GM21723 (cell line): Measurements from ENCODE around the gene DGKZ.
"Not testable (repeated sequence)": the region's sequence is repeated elsewhere in the genome, so short reads cannot be mapped to it uniquely, and the experiment has no call there.

ENCODE experiments used
- ATAC-seq: cut with Tn5 transposase; IDR thresholded peaks from one replicate; pipeline ENCODE4 v1.9.1; 2021; ENCODE audit warnings: mild to moderate bottlenecking, moderate library complexity; ENCODE audit not compliant: unreplicated experiment

The DGKZ gene

GRCh38 chr11:46364791-46365190 lies 17.5 kb downstream of the DGKZ start:
- no peak for ATAC-seq

GRCh38 chr11:46366260-46366659 lies 19.0 kb downstream of the DGKZ start:
- no peak for ATAC-seq

GRCh38 chr11:46366661-46367161 lies 19.4 kb downstream of the DGKZ start:
- no peak for ATAC-seq

- ATAC-seq = no peak
Observed at GRCh38 chr11:46367244-46367915, 20.1 kb downstream of the DGKZ start.

- no peak for ATAC-seq
Observed at GRCh38 chr11:46367916-46368267, 20.6 kb downstream of the DGKZ start.

- ATAC-seq = peak; percentile 53
Observed at GRCh38 chr11:46369458-46370152, 22.3 kb downstream of the DGKZ start.

- no peak for ATAC-seq
Observed at GRCh38 chr11:46370253-46370652, 23.0 kb downstream of the DGKZ start.

- ATAC-seq = not testable (repeated sequence)
Observed at GRCh38 chr11:46371262-46371661, 24.0 kb downstream of the DGKZ start.

- no peak for ATAC-seq
Observed at GRCh38 chr11:46372086-46372485, 24.8 kb downstream of the DGKZ start.

- ATAC-seq = not testable (repeated sequence)
Observed at GRCh38 chr11:46372501-46372900, 25.2 kb downstream of the DGKZ start.

GRCh38 chr11:46373787-46374740 lies 26.8 kb downstream of the DGKZ start:
- no peak for ATAC-seq

- ATAC-seq = no peak
Observed at GRCh38 chr11:46374815-46375214, 27.6 kb downstream of the DGKZ start.

GRCh38 chr11:46375392-46376101 lies 28.3 kb downstream of the DGKZ start:
- ATAC-seq = no peak

- ATAC-seq = no peak
Observed at GRCh38 chr11:46376258-46377050, 29.2 kb downstream of the DGKZ start.

- ATAC-seq = no peak
Observed at GRCh38 chr11:46377290-46377689, 30.0 kb downstream of the DGKZ start.

- no peak for ATAC-seq
Observed at GRCh38 chr11:46377831-46378230, 30.6 kb downstream of the DGKZ start.

- ATAC-seq = no peak
Observed at GRCh38 chr11:46378296-46378695, 31.0 kb downstream of the DGKZ start.

- ATAC-seq = no peak
Observed at GRCh38 chr11:46378811-46379481, 31.7 kb downstream of the DGKZ start.
